ENCODE results near the gene FTSJ3.

GRCh38 chr17:63826468-63827001 is 928 bp downstream of the FTSJ3 start:
- TF ChIP-seq, protein P1, sequence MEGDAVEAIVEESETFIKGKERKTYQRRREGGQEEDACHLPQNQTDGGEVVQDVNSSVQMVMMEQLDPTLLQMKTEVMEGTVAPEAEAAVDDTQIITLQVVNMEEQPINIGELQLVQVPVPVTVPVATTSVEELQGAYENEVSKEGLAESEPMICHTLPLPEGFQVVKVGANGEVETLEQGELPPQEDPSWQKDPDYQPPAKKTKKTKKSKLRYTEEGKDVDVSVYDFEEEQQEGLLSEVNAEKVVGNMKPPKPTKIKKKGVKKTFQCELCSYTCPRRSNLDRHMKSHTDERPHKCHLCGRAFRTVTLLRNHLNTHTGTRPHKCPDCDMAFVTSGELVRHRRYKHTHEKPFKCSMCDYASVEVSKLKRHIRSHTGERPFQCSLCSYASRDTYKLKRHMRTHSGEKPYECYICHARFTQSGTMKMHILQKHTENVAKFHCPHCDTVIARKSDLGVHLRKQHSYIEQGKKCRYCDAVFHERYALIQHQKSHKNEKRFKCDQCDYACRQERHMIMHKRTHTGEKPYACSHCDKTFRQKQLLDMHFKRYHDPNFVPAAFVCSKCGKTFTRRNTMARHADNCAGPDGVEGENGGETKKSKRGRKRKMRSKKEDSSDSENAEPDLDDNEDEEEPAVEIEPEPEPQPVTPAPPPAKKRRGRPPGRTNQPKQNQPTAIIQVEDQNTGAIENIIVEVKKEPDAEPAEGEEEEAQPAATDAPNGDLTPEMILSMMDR (IDR thresholded peaks at IDR 0.05; ENCODE audit: insufficient read depth, low read length) = no peak
- TF ChIP-seq GABPA (IDR thresholded peaks at IDR 0.05; ENCODE audit: low read depth) (no peak), POLR2AphosphoS5 (IDR thresholded peaks at IDR 0.05; ENCODE audit: low read depth) (no peak)

All from HL-60 (cell line).